B cell (primary cell): ENCODE results near the gene STAT5B. TPM values are rescaled to one million over a fixed set of nuclear protein-coding genes. Genes with fewer than 3 reads are reported as not detected.
"Not testable (repeated sequence)": the region's sequence is repeated elsewhere in the genome, so short reads cannot be mapped to it uniquely, and the experiment has no call there.

ENCODE experiments used
- ATAC-seq: fragments of 200-7000 bp; cut with Tn5 transposase; one replicate; pipeline ENCODE4 v1.10.0; 2021; ENCODE audit warnings: low read depth, mild to moderate bottlenecking, moderate number of reproducible peaks, moderate library complexity
- CTCF ChIA-PET: fragments of 350-600 bp; sonication (Branson Sonifier 250); formaldehyde crosslinking; loops from one replicate; lab custom pipeline; 2021; ENCODE audit warnings: antibody characterized with exemption, inconsistent platforms; lab: Charles Lee
- POLR2A ChIA-PET: fragments of 350-600 bp; sonication (Branson Sonifier 250); formaldehyde crosslinking; loops from one replicate; lab custom pipeline; 2021; ENCODE audit warnings: antibody characterized with exemption; lab: Charles Lee
- DNase-seq: peaks from one replicate; pipeline ENCODE4 v3.0.0; 2013
- H2AFZ ChIP-seq: 2 replicates; pipeline ENCODE4 v1.6.1; 2012; ENCODE audit warnings: mild to moderate bottlenecking, low read depth, low read length; ENCODE audit not compliant: insufficient read depth, poor library complexity, severe bottlenecking
- H3K27ac ChIP-seq, 2 donors: 1 replicate in 1 of 2; 2 replicates in 1 of 2; pipeline ENCODE4 v1.5.1; 2012 to 2013; ENCODE audit warnings: low read length in 2 of 2, mild to moderate bottlenecking in 2 of 2, moderate library complexity in 1 of 2
- H3K27me3 ChIP-seq, 4 experiments: fragments of 200-600 bp in 1 of 4; sonication (generic) in 1 of 4; replicated peaks in 1 of 4; 1 replicate in 2 of 4; 2 replicates in 2 of 4; pipeline versions ENCODE4 v1.6.1 to v1.7.0; 2013 to 2016; ENCODE audit warnings: low read length in 3 of 4, mild to moderate bottlenecking in 2 of 4, mixed read lengths in 1 of 4, moderate library complexity in 1 of 4; ENCODE audit not compliant: insufficient read depth in 4 of 4, control insufficient read depth in 3 of 4; ENCODE audit errors: control extremely low read depth in 1 of 4
- H3K36me3 ChIP-seq, 2 experiments: replicated peaks in 1 of 2; 1 replicate in 1 of 2; 2 replicates in 1 of 2; pipeline versions ENCODE4 v1.6.1 to v1.7.1; 2013; ENCODE audit warnings: low read length in 1 of 2; ENCODE audit not compliant: insufficient read depth in 2 of 2, control insufficient read depth in 1 of 2; ENCODE audit errors: control extremely low read depth in 1 of 2, extremely low read depth in 1 of 2
- H3K4me1 ChIP-seq, 2 donors: fragments of 200-600 bp in 1 of 2; sonication (generic) in 1 of 2; 1 replicate in 1 of 2; 2 replicates in 1 of 2; pipeline versions ENCODE4 v1.5.1 to v1.6.1; 2013 to 2017; ENCODE audit warnings: low read length in 2 of 2; ENCODE audit not compliant: control insufficient read depth in 2 of 2, insufficient read depth in 2 of 2
- H3K4me2 ChIP-seq: replicated peaks from 2 replicates; pipeline ENCODE3; 2012; ENCODE audit warnings: mild to moderate bottlenecking, low read depth, low read length; ENCODE audit not compliant: poor library complexity, severe bottlenecking
- H3K4me3 ChIP-seq, 5 experiments: fragments of 200-600 bp in 1 of 5; sonication (generic) in 1 of 5; 1 replicate in 3 of 5; 2 replicates in 2 of 5; pipeline versions ENCODE4 v1.5.1 to v1.7.0; 2011 to 2016; ENCODE audit warnings: low read length in 4 of 5, mild to moderate bottlenecking in 4 of 5, low read depth in 2 of 5, control low read depth in 1 of 5, moderate library complexity in 1 of 5; ENCODE audit not compliant: insufficient read depth in 1 of 5; ENCODE audit errors: control extremely low read depth in 1 of 5, extremely low read depth in 1 of 5
- H3K79me2 ChIP-seq: fragments of 200-600 bp; sonication (generic); one replicate; pipeline ENCODE4 v1.6.0; 2016; ENCODE audit warnings: low read length; ENCODE audit not compliant: control insufficient read depth, insufficient read depth
- H3K9ac ChIP-seq: fragments of 200-600 bp; sonication (generic); 2 replicates; pipeline ENCODE4 v1.6.1; 2017; ENCODE audit warnings: mild to moderate bottlenecking, low read length, moderate library complexity
- H3K9me3 ChIP-seq, 3 donors: one replicate each; pipeline versions ENCODE4 v1.6.1 to v1.7.1; 2013; ENCODE audit warnings: low read length in 2 of 3; ENCODE audit not compliant: control insufficient read depth in 2 of 3, insufficient read depth in 1 of 3; ENCODE audit errors: control extremely low read depth in 1 of 3
- H4K20me1 ChIP-seq: 2 replicates; pipeline ENCODE4 v1.6.0; 2012; ENCODE audit warnings: mild to moderate bottlenecking, low read length; ENCODE audit not compliant: insufficient read depth, control insufficient read depth, poor library complexity, severe bottlenecking
- H3K27ac Mint-ChIP-seq: one replicate; pipeline ENCODE4 v1.8.0; 2021; ENCODE audit warnings: mixed read lengths
- H3K27me3 Mint-ChIP-seq: one replicate; pipeline ENCODE4 v1.8.0; 2021; ENCODE audit warnings: mixed read lengths
- H3K4me1 Mint-ChIP-seq: one replicate; pipeline ENCODE4 v1.8.0; 2021; ENCODE audit warnings: mixed read lengths
- H3K4me3 Mint-ChIP-seq: one replicate; pipeline ENCODE4 v1.8.0; 2021; ENCODE audit warnings: mixed read lengths
- H3K9me3 Mint-ChIP-seq: one replicate; pipeline ENCODE4 v1.8.0; 2022; ENCODE audit warnings: mixed read lengths; ENCODE audit not compliant: insufficient read depth
- EZH2 ChIP-seq: IDR thresholded peaks from 2 replicates; pipeline ENCODE4 v1.6.1; 2012; ENCODE audit warnings: borderline replicate concordance, low read depth, mild to moderate bottlenecking, moderate library complexity, low read length; ENCODE audit not compliant: insufficient read depth, poor library complexity, severe bottlenecking
- WGBS: methylation state at CpG from one replicate; pipeline ENCODE4 v1.1.5; 2013; ENCODE audit warnings: missing lambda C conversion rate; ENCODE audit not compliant: insufficient coverage; 5-methylcytosine and 5-hydroxymethylcytosine counted together
- intact Hi-C: fragments of 100-400 bp; cut with micrococcal nuclease; formaldehyde crosslinking; loops from one replicate; pipeline ENCODE4 v1.10.0; 2022
- polyA plus RNA-seq: library from polyadenylated mRNA; depleted of rRNA; stranded (reverse); fragments of >200 nt; gene quantifications from 2 replicates; pipeline ENCODE4 v1.2.3, GENCODE V29; 2012
- total RNA-seq, 2 donors: library from RNA; stranded (reverse); fragments of 120-200 nt in 1 of 2; gene quantifications; 1 replicate in 1 of 2; 2 replicates in 1 of 2; pipeline versions ENCODE4 v1.2.3 to v1.2.4, GENCODE V29; 2013 to 2022
- TF ChIP-seq, protein P1 (sequence below): fragments of 200-600 bp; IDR thresholded peaks from one replicate; pipeline ENCODE4 v1.8.0; 2022; ENCODE audit warnings: antibody characterized with exemption, mild to moderate bottlenecking

STAT5B gene
- total and polyA plus RNA-seq, 2 donors (not counting 1 experiment from before 2014, with no cell fraction given), result 70.0 to 103 TPM

GRCh38 chr17:42241871-42242270 is 34.3 kb downstream of the STAT5B start:
- Histone ChIP-seq H3K79me2 (peaks cover 90% of the 10 kb centered on the region), H3K9me3 (no peaks in the 10 kb centered on the region), H2AFZ (no peak overlapping the region), H3K4me2 (no peak overlapping the region), H3K4me1 (peaks cover 0 to 2% of the 10 kb centered on the region in 2 donors), H4K20me1 (no peaks in the 10 kb centered on the region), H3K27me3 (no peaks in the 10 kb centered on the region), H3K36me3 (no peaks in the 10 kb centered on the region), H3K4me3 (no peak overlapping the region), H3K27ac (no peak overlapping the region), H3K9ac (no peak overlapping the region)
- no peaks in the 10 kb centered on the region for H3K9me3 Mint-ChIP-seq
- DNase-seq, result no peak
- H3K27me3 Mint-ChIP-seq, result no peaks in the 10 kb centered on the region
- TF ChIP-seq, protein P1, sequence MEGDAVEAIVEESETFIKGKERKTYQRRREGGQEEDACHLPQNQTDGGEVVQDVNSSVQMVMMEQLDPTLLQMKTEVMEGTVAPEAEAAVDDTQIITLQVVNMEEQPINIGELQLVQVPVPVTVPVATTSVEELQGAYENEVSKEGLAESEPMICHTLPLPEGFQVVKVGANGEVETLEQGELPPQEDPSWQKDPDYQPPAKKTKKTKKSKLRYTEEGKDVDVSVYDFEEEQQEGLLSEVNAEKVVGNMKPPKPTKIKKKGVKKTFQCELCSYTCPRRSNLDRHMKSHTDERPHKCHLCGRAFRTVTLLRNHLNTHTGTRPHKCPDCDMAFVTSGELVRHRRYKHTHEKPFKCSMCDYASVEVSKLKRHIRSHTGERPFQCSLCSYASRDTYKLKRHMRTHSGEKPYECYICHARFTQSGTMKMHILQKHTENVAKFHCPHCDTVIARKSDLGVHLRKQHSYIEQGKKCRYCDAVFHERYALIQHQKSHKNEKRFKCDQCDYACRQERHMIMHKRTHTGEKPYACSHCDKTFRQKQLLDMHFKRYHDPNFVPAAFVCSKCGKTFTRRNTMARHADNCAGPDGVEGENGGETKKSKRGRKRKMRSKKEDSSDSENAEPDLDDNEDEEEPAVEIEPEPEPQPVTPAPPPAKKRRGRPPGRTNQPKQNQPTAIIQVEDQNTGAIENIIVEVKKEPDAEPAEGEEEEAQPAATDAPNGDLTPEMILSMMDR, result no peak
- TF ChIP-seq EZH2, result no peak
- H3K4me3 Mint-ChIP-seq, result no peak overlapping the region
- WGBS, result no CpG with 5 or more reads among the region's 1 CpG
- POLR2A ChIA-PET, result no interaction called here
- H3K4me1 Mint-ChIP-seq, result peaks cover 21% of the 10 kb centered on the region
- no peak for ATAC-seq
- CTCF ChIA-PET, result no interaction called here
- no peak overlapping the region for H3K27ac Mint-ChIP-seq
- intact Hi-C loops, result no loop called here

DNA sequence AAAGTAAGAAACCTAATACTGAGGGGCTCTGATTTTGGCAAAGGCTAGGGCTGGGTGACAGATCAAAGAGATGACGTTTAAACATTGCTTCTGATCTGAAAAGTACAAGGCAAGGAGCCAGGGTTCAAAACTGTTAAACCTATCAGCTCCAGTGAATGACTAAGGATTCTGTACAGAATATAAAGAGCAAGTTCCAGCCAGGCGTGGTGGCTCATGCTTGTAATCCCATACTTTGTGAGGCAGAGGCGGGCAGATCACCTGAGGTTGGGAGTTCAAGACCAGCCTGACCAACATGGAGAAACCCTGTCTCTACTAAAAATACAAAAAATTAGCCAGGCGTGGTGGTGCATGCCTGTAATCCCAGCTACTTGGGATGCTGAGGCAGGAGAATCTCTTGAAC is 35.3 kb downstream of the STAT5B start:
- H3K27ac ChIP-seq, H3K4me2 ChIP-seq, H3K36me3 ChIP-seq, H4K20me1 ChIP-seq, POLR2A ChIA-PET, H3K9me3 ChIP-seq, H3K4me3 ChIP-seq, H3K4me1 ChIP-seq, H3K27me3 ChIP-seq, H3K9ac ChIP-seq, H3K27ac Mint-ChIP-seq, CTCF ChIA-PET, H3K9me3 Mint-ChIP-seq, ATAC-seq, H2AFZ ChIP-seq, DNase-seq, H3K4me3 Mint-ChIP-seq, H3K27me3 Mint-ChIP-seq, intact Hi-C loops: not testable (repeated sequence)
- H3K79me2 ChIP-seq, result peaks cover 93% of the 10 kb centered on the region
- H3K4me1 Mint-ChIP-seq, result peaks cover 16% of the 10 kb centered on the region
- 79% methylated on average over 2 of the region's 4 CpGs for WGBS
